Stimulated activated CD4-positive, alpha-beta T cell treated with anti-CD3 and anti-CD28 coated beads, TNF-alpha, amount 100 ng/mL, for 4 hours (primary cell): Measurements from ENCODE around the gene ZNF143.
A peak's percentile ranks its signal among the peaks of the same experiment; 100 is the strongest.
"Not testable (repeated sequence)": the region's sequence is repeated elsewhere in the genome, so short reads cannot be mapped to it uniquely, and the experiment has no call there.

Experiments
- DNase-seq, 3 experiments: peaks; one replicate each; pipeline ENCODE4 v3.0.0-alpha.2; 2020; ENCODE audit warnings: low read depth in 3 of 3

The ZNF143 gene

GRCh38 chr11:9538548-9538947 lies 77.7 kb downstream of the ZNF143 start:
- no peak for DNase-seq

- not testable (repeated sequence) for DNase-seq
Observed at GRCh38 chr11:9549216-9549615, 88.4 kb downstream of the ZNF143 start.

GRCh38 chr11:9550191-9550628 lies 89.4 kb downstream of the ZNF143 start:
- DNase-seq = no peak

- DNase-seq = no peak
Observed at GRCh38 chr11:9561279-9561982, 100.6 kb downstream of the ZNF143 start.

GRCh38 chr11:9562716-9563115 lies 101.9 kb downstream of the ZNF143 start:
- no peak for DNase-seq

- DNase-seq = no peak
Observed at GRCh38 chr11:9563196-9563730, 102.5 kb downstream of the ZNF143 start.

GRCh38 chr11:9565822-9566560 lies 105.2 kb downstream of the ZNF143 start:
- peak in 1 of 3 experiments; percentile 31 for DNase-seq

GRCh38 chr11:9566561-9567063 lies 105.8 kb downstream of the ZNF143 start:
- DNase-seq = no peak

- DNase-seq = no peak
Observed at GRCh38 chr11:9567401-9567800, 106.6 kb downstream of the ZNF143 start.

GRCh38 chr11:9568161-9568853 lies 107.5 kb downstream of the ZNF143 start:
- DNase-seq = no peak

- no peak for DNase-seq
Observed at GRCh38 chr11:9568854-9569587, 108.2 kb downstream of the ZNF143 start.

- DNase-seq = no peak
Observed at GRCh38 chr11:9569588-9570164, 108.9 kb downstream of the ZNF143 start.

- DNase-seq = no peak
Observed at GRCh38 chr11:9570313-9571025, 109.7 kb downstream of the ZNF143 start.

- no peak for DNase-seq
Observed at GRCh38 chr11:9571071-9571762, 110.4 kb downstream of the ZNF143 start.

- DNase-seq = no peak
Observed at GRCh38 chr11:9571763-9572115, 110.9 kb downstream of the ZNF143 start.

- peak; percentile 88 to 94 (median 94) for DNase-seq
Observed at GRCh38 chr11:9573052-9573774, 112.4 kb downstream of the ZNF143 start, which contains the start of gene WEE1. TSS of gene WEE1 (plus strand) at chr11:9573670. CDS start at chr11:9573934, 264 bp downstream.

GRCh38 chr11:9573775-9574621 lies 113.2 kb downstream of the ZNF143 start:
- DNase-seq = peak in 1 of 3 experiments; percentile 33
